ENCODE data around the gene RAB30.

GRCh38 chr11:83020942-83021779, 50.5 kb downstream of the RAB30 start:
- TF ChIP-seq HCFC1 (IDR thresholded peaks at IDR 0.05; ENCODE audit: low read depth, low read length) = no peak
- TF ChIP-seq RBBP5 (IDR thresholded peaks at IDR 0.05; ENCODE audit: borderline replicate concordance, insufficient read depth, low read length, poor library complexity, severe bottlenecking) = no peak
- no peak for TF ChIP-seq FOXO4 (CRISPR knock-in tag; IDR thresholded peaks at IDR 0.05)
- no peak for TF ChIP-seq POLR2A (conservative IDR thresholded peaks at IDR 0.05)
- no peak for TF ChIP-seq BHLHE40 (IDR thresholded peaks at IDR 0.05; ENCODE audit: low read length)
- no peak for TF ChIP-seq TARDBP (IDR thresholded peaks at IDR 0.05)
- TF ChIP-seq ZKSCAN8 (CRISPR knock-in tag; IDR thresholded peaks at IDR 0.05) = no peak
- no peak for TF ChIP-seq HOMEZ (CRISPR knock-in tag; IDR thresholded peaks at IDR 0.05)
- no peak for TF ChIP-seq ZNF395 (CRISPR knock-in tag; IDR thresholded peaks at IDR 0.05)
